NCI-H1417 treated with DMSO at 0.1 percent for 48 hours (cell line): Measurements from ENCODE around the gene SLC38A10.

ENCODE experiments used
- DNase-seq: peaks from one replicate; lab custom pipeline; 2025; lab: John Stamatoyannopoulos, UW

Gene SLC38A10

GRCh38 chr17:81330884-81331245, 35.8 kb upstream of the SLC38A10 start:
- no peak for DNase-seq

GRCh38 chr17:81329927-81330883, 35.1 kb upstream of the SLC38A10 start:
- no peak for DNase-seq

- no peak for DNase-seq
These were observed 34.1 kb upstream of the SLC38A10 start for GRCh38 chr17:81328978-81329926.

GRCh38 chr17:81328489-81328888, 33.4 kb upstream of the SLC38A10 start:
- no peak for DNase-seq

- no peak for DNase-seq
These were observed 30.7 kb upstream of the SLC38A10 start for GRCh38 chr17:81325714-81326358.

- no peak for DNase-seq
These were observed 30.0 kb upstream of the SLC38A10 start for GRCh38 chr17:81324851-81325713.

- DNase-seq, result no peak
These were observed 29.2 kb upstream of the SLC38A10 start for GRCh38 chr17:81324177-81324850.

- no peak for DNase-seq
These were observed 28.3 kb upstream of the SLC38A10 start for GRCh38 chr17:81323411-81323868.

- no peak for DNase-seq
These were observed 27.9 kb upstream of the SLC38A10 start for GRCh38 chr17:81323083-81323369.

- no peak for DNase-seq
These were observed 27.4 kb upstream of the SLC38A10 start for GRCh38 chr17:81322271-81323082.

- no peak for DNase-seq
These were observed 23.0 kb upstream of the SLC38A10 start for GRCh38 chr17:81317961-81318605.

GRCh38 chr17:81317530-81317821, 22.4 kb upstream of the SLC38A10 start:
- no peak for DNase-seq

GRCh38 chr17:81315885-81316391, 20.8 kb upstream of the SLC38A10 start:
- DNase-seq, result no peak

GRCh38 chr17:81315129-81315884, 20.2 kb upstream of the SLC38A10 start:
- no peak for DNase-seq

- no peak for DNase-seq
These were observed 19.4 kb upstream of the SLC38A10 start for GRCh38 chr17:81314398-81315081.

GRCh38 chr17:81313776-81314397, 18.8 kb upstream of the SLC38A10 start:
- no peak for DNase-seq

GRCh38 chr17:81312624-81313325, 17.7 kb upstream of the SLC38A10 start:
- no peak for DNase-seq
